ENCODE results near the gene EPHX1.
"Not testable (repeated sequence)": the region's sequence is repeated elsewhere in the genome, so short reads cannot be mapped to it uniquely, and the experiment has no call there.

EPHX1 gene

DNA sequence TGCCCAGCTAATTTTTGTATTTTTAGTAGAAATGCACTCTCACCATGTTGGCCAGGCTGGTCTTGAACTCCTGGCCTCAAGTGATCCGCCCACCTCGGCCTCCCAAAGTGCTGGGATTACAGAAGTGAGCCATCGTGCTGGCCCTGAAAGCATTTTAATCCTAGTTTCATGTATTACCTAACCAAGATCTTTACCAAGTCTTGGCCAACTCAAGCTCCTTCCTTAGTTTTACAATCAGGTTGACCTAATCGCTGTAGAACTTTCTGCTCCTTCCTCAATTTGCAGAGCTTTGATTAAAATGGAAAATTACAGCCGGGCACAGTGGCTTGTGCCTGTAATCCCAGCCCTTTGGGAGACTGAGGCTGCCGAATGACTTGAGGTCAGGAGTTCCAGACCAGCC, 75.4 kb downstream of the EPHX1 start:
- Histone ChIP-seq H3K9me2 (replicated peaks; ENCODE audit: control insufficient read depth, low read length) (no peaks in the 10 kb centered on the region), H3K9me3 (ENCODE audit: control insufficient read depth, insufficient read depth, low read length) (no peaks in the 10 kb centered on the region), H3K27ac (ENCODE audit: low read depth, low read length) (no peak overlapping the region), H3K4me3 (ENCODE audit: low read length) (no peak overlapping the region), H4K20me1 (ENCODE audit: control insufficient read depth, insufficient read depth, low read depth, low read length) (no peaks in the 10 kb centered on the region), H3K79me2 (ENCODE audit: control insufficient read depth, low read length) (no peaks in the 10 kb centered on the region), H3K4me1 (ENCODE audit: control insufficient read depth, low read length) (peaks cover 18% of the 10 kb centered on the region), H3K27me3 (ENCODE audit: control insufficient read depth, low read length) (peaks cover 36% of the 10 kb centered on the region), H3K4me2 (ENCODE audit: low read length) (no peak overlapping the region), H3F3A (ENCODE audit: control insufficient read depth, insufficient read depth) (no peaks in the 10 kb centered on the region), H3K36me3 (ENCODE audit: control insufficient read depth, low read length) (no peaks in the 10 kb centered on the region)
- TF ChIP-seq EZH2phosphoT487 (IDR thresholded peaks at IDR 0.05; ENCODE audit: borderline replicate concordance, low read length) = no peak
- TF ChIP-seq, protein P1, sequence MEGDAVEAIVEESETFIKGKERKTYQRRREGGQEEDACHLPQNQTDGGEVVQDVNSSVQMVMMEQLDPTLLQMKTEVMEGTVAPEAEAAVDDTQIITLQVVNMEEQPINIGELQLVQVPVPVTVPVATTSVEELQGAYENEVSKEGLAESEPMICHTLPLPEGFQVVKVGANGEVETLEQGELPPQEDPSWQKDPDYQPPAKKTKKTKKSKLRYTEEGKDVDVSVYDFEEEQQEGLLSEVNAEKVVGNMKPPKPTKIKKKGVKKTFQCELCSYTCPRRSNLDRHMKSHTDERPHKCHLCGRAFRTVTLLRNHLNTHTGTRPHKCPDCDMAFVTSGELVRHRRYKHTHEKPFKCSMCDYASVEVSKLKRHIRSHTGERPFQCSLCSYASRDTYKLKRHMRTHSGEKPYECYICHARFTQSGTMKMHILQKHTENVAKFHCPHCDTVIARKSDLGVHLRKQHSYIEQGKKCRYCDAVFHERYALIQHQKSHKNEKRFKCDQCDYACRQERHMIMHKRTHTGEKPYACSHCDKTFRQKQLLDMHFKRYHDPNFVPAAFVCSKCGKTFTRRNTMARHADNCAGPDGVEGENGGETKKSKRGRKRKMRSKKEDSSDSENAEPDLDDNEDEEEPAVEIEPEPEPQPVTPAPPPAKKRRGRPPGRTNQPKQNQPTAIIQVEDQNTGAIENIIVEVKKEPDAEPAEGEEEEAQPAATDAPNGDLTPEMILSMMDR (IDR thresholded peaks at IDR 0.05; ENCODE audit: low read depth, low read length, poor library complexity, severe bottlenecking) = no peak

DNA sequence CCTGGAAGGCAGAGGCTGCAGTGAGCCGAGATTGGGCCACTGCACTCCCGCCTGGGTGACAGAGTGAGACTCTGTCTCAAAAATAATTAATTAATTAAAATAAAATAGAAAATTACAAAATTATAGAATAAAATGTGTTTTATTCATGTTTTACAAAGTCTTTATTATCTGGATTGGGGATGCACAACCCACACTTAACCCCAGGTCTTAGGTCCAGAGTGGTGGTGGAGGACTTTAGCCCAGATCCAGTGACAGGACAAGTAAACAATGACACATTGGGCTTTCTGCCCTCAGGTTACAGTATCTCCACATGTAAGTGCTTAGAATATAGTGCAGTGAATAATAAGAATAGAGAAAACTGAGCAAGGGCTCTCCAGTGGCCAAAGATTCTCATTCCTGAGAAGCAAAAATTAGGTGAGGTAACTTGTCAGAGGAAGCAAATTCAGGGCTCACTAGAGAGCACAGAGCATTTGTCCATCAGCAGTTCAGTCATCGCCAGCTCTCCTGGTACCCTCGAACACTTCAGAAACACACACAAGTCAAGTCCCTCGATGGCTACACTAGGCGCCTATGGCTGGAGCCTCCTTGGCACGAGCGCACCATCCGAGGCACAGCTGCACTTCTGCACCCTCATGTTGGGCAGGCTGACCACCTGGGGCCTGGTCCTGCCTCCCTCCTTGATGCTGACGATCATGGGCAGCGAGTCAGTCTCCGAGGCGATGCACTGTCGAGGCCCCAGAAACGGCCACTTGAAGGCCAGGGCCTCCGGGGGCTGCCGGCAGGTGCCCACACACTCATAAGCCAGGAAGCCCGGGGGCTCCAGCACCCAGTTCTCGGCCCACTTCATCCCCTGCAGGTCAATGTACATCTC, 76.5 kb downstream of the EPHX1 start:
- Histone ChIP-seq H3K9me3 (ENCODE audit: control insufficient read depth, insufficient read depth, low read length) (no peaks in the 10 kb centered on the region), H3K79me2 (ENCODE audit: control insufficient read depth, low read length) (no peaks in the 10 kb centered on the region), H3K4me2 (ENCODE audit: low read length) (no peak overlapping the region), H3K9me2 (replicated peaks; ENCODE audit: control insufficient read depth, low read length) (no peaks in the 10 kb centered on the region), H3F3A (ENCODE audit: control insufficient read depth, insufficient read depth) (no peaks in the 10 kb centered on the region), H3K27ac (ENCODE audit: low read depth, low read length) (no peak overlapping the region), H3K4me3 (ENCODE audit: low read length) (no peak overlapping the region), H3K36me3 (ENCODE audit: control insufficient read depth, low read length) (no peaks in the 10 kb centered on the region), H3K27me3 (ENCODE audit: control insufficient read depth, low read length) (peaks cover 25% of the 10 kb centered on the region), H3K4me1 (ENCODE audit: control insufficient read depth, low read length) (peaks cover 15% of the 10 kb centered on the region), H4K20me1 (ENCODE audit: control insufficient read depth, insufficient read depth, low read depth, low read length) (no peaks in the 10 kb centered on the region)
- TF ChIP-seq EZH2phosphoT487 (IDR thresholded peaks at IDR 0.05; ENCODE audit: borderline replicate concordance, low read length) = no peak
- TF ChIP-seq, protein P1 (IDR thresholded peaks at IDR 0.05; ENCODE audit: low read depth, low read length, poor library complexity, severe bottlenecking) = no peak

DNA sequence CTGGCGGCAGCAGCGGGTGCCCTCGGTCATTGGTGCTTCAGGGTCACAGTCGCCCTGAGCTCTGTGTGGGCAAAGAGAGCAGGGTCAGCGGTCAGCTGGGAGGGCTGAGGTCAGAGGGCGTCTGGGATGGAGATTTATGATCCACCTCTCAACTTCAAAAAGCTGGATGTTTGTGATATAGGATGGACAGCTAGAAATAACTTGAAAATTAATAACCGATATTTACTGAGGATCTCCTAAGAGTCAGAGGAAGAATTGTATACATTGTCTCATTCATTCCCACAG, 77.0 kb downstream of the EPHX1 start:
- Histone ChIP-seq H3K4me3 (ENCODE audit: low read length) (no peak overlapping the region), H3K9me2 (replicated peaks; ENCODE audit: control insufficient read depth, low read length) (no peaks in the 10 kb centered on the region), H3K27me3 (ENCODE audit: control insufficient read depth, low read length) (peaks cover 20% of the 10 kb centered on the region), H3F3A (ENCODE audit: control insufficient read depth, insufficient read depth) (no peaks in the 10 kb centered on the region), H3K36me3 (ENCODE audit: control insufficient read depth, low read length) (no peaks in the 10 kb centered on the region), H3K79me2 (ENCODE audit: control insufficient read depth, low read length) (no peaks in the 10 kb centered on the region), H4K20me1 (ENCODE audit: control insufficient read depth, insufficient read depth, low read depth, low read length) (no peaks in the 10 kb centered on the region), H3K9me3 (ENCODE audit: control insufficient read depth, insufficient read depth, low read length) (no peaks in the 10 kb centered on the region), H3K27ac (ENCODE audit: low read depth, low read length) (no peak overlapping the region), H3K4me2 (ENCODE audit: low read length) (no peak overlapping the region), H3K4me1 (ENCODE audit: control insufficient read depth, low read length) (peaks cover 9% of the 10 kb centered on the region)
- TF ChIP-seq EZH2phosphoT487 (IDR thresholded peaks at IDR 0.05; ENCODE audit: borderline replicate concordance, low read length) = no peak
- TF ChIP-seq, protein P1 (IDR thresholded peaks at IDR 0.05; ENCODE audit: low read depth, low read length, poor library complexity, severe bottlenecking) = no peak

DNA sequence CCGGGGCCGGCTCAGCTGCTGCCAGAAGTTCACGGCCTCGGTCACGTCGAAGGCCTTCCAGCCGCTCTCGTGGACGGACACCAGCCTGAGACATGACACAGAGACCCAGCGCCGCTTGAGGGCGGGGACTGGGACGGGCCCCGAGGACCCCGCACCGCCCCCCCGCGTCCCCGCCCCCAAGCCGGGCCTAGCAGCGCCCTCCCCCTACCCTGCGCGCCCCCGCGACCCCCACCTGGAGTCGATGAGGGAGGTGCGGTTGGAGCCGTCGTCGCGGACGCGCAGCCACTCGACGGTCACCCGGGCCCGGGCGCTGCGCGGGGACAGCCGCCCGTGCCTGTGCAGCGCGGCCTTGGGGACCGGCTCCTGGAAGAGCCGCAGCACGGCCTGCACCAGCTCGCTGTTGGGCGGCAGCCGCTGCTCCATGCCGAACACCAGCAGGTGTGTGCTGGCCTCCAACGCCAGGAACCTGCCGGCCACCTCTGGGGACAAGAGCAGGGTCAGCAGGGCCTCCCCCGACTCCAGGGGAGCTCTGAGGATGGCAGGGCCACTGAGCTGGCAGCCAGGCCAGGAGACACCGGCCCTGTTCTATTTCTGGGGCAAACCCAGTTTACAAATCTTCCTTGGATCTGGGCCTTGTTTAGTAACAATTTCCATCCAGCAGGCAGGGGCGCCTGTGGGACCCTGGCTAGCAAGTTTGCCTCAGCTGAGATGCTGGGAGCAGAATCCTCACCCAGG, 77.8 kb downstream of the EPHX1 start:
- not testable (repeated sequence) for H3K27ac ChIP-seq (ENCODE audit: low read depth, low read length); H3K4me1 ChIP-seq (ENCODE audit: control insufficient read depth, low read length); H3K79me2 ChIP-seq (ENCODE audit: control insufficient read depth, low read length); H3K4me3 ChIP-seq (ENCODE audit: low read length); H3K9me2 ChIP-seq (replicated peaks; ENCODE audit: control insufficient read depth, low read length); H3K4me2 ChIP-seq (ENCODE audit: low read length); H3K36me3 ChIP-seq (ENCODE audit: control insufficient read depth, low read length); H4K20me1 ChIP-seq (ENCODE audit: control insufficient read depth, insufficient read depth, low read depth, low read length); H3F3A ChIP-seq (ENCODE audit: control insufficient read depth, insufficient read depth); H3K9me3 ChIP-seq (ENCODE audit: control insufficient read depth, insufficient read depth, low read length)
- peaks cover 12% of the 10 kb centered on the region for H3K27me3 ChIP-seq (ENCODE audit: control insufficient read depth, low read length)

Measured in DOHH2 (cell line).